22Rv1 (cell line): Measurements from ENCODE around the gene KLHL29.

Source experiments
- H3K27ac ChIP-seq: fragments of 450-650 bp; 2 replicates; pipeline ENCODE4 v1.5.1; 2017
- CTCF ChIP-seq: fragments of 450-650 bp; IDR thresholded peaks from 2 replicates; pipeline ENCODE4 v1.5.1; 2017; ENCODE audit warnings: mild to moderate bottlenecking
- ZFX ChIP-seq: fragments of 450-650 bp; IDR thresholded peaks from 2 replicates; pipeline ENCODE4 v1.6.1; 2017; ENCODE audit warnings: antibody characterized with exemption, borderline replicate concordance

Gene KLHL29

DNA sequence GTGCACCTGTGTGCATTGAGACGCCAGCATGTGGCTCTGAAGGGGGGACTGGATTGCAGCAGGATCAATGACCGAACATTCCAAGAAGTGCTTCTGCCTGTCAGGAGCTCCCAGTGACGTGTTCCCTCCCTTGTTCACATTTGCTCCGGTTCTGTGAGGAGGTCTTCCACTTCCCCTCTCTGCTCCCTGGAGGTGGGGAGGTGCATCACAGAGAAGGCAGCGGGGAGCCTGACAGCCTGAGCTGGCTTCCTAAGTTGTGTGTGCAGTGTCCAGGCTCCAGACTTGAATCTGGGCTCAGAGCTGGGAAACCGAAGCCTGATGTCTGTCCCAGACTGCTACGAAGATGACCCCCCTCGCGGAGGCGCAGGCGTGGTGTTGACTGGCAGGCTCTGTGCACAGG lies 171.0 kb downstream of the KLHL29 start:
- H3K27ac ChIP-seq: no peak overlapping the region
- TF ChIP-seq CTCF: no peak
- TF ChIP-seq ZFX: no peak

- H3K27ac ChIP-seq: no peak overlapping the region
- TF ChIP-seq ZFX: no peak
- TF ChIP-seq CTCF: no peak
Measured at GRCh38 chr2:23556929-23557328, 171.9 kb downstream of the KLHL29 start.

DNA sequence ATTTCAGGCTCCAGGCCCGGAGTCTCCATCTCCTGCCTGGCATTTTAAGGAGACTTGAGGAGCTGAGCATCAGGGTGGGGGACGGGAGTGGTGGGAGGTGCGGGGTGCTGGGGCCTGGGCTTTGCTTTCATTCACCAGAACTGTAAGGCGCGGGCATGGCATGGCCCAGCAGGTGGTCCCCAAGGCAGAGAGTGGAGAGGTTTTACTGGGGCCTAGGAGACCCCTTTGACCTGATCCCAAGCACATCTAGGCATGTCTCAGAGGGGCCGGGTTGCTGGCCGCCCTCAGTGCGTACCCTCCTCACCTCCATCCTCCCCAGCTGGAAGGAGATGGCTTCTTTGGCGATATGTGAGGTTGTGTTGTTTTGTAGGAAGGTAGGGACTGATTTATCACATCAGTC lies 172.5 kb downstream of the KLHL29 start:
- TF ChIP-seq CTCF (no peak), ZFX (no peak)
- no peak overlapping the region for H3K27ac ChIP-seq

- no peak for TF ChIP-seq ZFX
- no peak for TF ChIP-seq CTCF
- no peak overlapping the region for H3K27ac ChIP-seq
Measured at GRCh38 chr2:23559561-23560239, 174.7 kb downstream of the KLHL29 start.

DNA sequence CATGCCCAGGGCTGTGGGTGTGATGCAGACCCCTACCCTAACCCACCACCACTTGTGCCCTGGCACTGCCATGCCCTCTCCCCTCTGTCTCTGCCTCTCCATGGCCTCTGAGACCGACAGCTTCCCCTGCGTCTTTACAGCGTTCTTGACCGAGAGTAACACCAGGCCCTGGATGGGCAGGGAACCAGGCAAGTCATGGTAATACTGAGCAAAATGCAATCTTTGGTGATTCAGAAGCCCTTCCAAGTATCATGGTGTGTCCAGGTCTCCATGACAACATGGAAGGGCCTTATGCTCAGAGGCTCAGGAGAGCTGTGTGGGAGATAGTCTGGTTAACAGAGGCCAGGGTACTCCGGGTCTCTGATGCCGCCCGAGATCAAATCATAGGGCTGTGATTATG lies 176.1 kb downstream of the KLHL29 start:
- no peak for TF ChIP-seq CTCF
- no peak for TF ChIP-seq ZFX
- H3K27ac ChIP-seq: no peak overlapping the region

GRCh38 chr2:23561544-23561943 lies 176.6 kb downstream of the KLHL29 start:
- TF ChIP-seq ZFX (no peak), CTCF (no peak)

GRCh38 chr2:23562143-23562542 lies 177.2 kb downstream of the KLHL29 start:
- H3K27ac ChIP-seq: no peak overlapping the region
- no peak for TF ChIP-seq ZFX
- TF ChIP-seq CTCF: no peak

More at GRCh38 chr2:23561544-23561943, 176.6 kb downstream of the KLHL29 start:
- no peak overlapping the region for H3K27ac ChIP-seq
